HG03159 (cell line): Measurements from ENCODE around the gene LPCAT1.
A peak's percentile ranks its signal among the peaks of the same experiment; 100 is the strongest.
"Not testable (repeated sequence)": the region's sequence is repeated elsewhere in the genome, so short reads cannot be mapped to it uniquely, and the experiment has no call there.

ENCODE experiments used
- ATAC-seq: cut with Tn5 transposase; IDR thresholded peaks from one replicate; pipeline ENCODE4 v1.9.1; 2021; ENCODE audit warnings: mild to moderate bottlenecking, moderate library complexity; ENCODE audit not compliant: unreplicated experiment

LPCAT1 gene

GRCh38 chr5:1523793-1524480 is at the start of gene LPCAT1:
TSS of gene LPCAT1 (minus strand) at chr5:1523960. CDS start at chr5:1523844, 116 bp downstream.
- ATAC-seq = peak; percentile 83

- ATAC-seq = not testable (repeated sequence)
Measured at GRCh38 chr5:1571875-1572274, 48.1 kb upstream of the LPCAT1 start.

DNA sequence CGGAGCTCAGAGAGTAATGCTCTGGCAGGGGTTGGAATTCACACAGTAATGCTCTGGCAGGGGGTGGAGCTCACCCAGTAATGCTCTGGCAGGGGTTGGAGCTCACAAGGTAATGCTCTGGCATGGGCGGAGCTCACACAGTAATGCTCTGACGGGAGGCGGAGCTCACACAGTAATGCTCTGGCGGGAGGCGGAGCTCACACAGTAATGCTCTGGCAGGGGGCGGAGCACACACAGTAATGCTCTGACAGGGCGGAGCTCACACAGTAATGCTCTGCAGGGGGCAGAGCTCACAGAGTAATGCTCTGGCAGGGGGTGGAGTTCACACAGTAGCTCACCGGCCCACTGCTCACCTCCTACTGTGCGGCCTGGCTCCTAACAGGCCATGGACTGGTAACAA is 47.2 kb upstream of the LPCAT1 start:
- ATAC-seq = no peak

- no peak for ATAC-seq
Measured at GRCh38 chr5:1568201-1568979, 44.6 kb upstream of the LPCAT1 start.

GRCh38 chr5:1567527-1568200 is 43.9 kb upstream of the LPCAT1 start:
- ATAC-seq = not testable (repeated sequence)

- no peak for ATAC-seq
Measured at GRCh38 chr5:1565737-1566734, 42.3 kb upstream of the LPCAT1 start.

DNA sequence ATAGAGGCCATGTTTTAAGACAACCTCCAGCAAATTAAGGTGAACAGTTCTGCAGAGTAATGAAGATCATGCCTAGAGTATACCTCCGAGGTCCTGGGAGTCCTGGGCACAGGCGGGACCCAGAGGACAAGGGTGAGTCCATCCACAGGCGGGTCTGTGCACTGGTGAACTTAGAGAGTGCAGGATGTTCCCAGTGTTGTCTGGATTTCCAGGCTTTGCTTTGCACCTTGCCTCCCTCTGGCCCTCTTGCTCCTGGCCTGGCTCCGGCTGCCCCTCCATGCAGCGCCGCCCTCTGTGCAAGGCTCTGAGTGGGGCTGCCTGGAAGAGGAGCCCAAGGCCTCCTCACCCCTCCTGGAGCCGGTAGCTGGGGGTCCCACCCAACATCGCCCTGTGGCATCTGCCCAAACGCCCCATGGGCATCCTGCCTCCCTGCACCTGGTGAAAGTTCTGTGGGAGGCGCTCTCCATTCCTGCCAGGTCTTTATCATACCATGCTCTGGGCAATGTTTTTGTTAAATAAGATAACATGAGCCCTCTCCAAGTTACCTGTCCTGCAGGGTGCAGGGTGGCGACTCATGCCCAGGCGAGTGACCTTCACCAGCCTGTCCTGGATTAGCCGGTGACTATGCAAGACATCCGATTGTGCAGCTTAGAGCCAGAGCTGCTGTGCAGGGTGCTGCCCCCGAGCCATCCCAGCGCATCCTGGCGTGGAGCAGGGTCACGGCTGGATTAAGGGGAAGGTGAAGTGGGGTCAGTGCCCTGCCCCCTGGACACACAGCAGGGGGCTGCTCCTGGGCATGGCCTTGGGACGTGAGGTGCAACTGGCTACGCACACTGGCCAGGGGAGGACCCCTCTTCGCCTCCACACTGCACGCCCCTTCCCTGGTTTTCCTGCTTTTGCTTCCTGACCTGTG is 41.3 kb upstream of the LPCAT1 start:
- no peak for ATAC-seq

- no peak for ATAC-seq
Measured at GRCh38 chr5:1564182-1564748, 40.5 kb upstream of the LPCAT1 start.

- no peak for ATAC-seq
Measured at GRCh38 chr5:1563617-1564181, 39.9 kb upstream of the LPCAT1 start.

GRCh38 chr5:1563051-1563461 is 39.3 kb upstream of the LPCAT1 start:
- no peak for ATAC-seq

DNA sequence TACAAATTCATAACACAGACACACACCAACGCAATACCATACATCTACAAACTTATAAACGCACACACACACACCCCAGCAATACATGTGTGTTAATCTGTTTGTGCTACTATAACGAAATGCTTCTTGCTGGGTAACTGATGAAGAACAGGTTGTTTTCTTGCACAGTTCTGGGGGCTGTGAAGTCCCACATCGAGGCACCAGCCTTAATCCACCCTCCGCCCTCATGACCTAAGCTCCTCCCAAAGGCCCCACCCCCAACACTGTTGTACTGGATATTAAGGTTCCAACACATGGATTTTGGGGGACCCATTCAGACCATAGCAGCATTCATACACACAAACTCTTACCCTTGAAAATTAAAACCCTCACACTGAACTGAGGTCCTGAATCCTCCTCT is 38.8 kb upstream of the LPCAT1 start:
- no peak for ATAC-seq

- ATAC-seq = no peak
Measured at GRCh38 chr5:1561402-1561929, 37.7 kb upstream of the LPCAT1 start.

GRCh38 chr5:1560499-1560898 is 36.7 kb upstream of the LPCAT1 start:
- not testable (repeated sequence) for ATAC-seq

DNA sequence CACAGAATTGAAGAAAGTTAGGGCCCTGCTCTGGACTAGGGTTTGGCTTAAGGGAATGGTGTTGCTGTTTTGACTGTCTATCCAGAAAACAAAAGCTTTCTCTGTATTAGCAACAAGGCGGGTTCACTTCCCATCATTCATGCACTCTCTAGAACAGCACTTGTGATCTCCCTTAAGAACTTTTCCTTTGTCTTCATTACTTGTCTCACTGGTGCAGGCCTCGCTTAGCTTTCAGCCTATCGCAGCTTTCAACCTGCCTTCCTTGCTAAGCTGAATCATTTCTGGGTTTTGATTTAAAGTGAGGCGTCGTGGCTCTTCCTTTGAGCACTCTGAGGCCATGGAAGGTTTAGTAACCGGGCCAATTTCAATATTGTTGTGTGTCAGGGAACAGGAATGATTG is 35.2 kb upstream of the LPCAT1 start:
- ATAC-seq = no peak

DNA sequence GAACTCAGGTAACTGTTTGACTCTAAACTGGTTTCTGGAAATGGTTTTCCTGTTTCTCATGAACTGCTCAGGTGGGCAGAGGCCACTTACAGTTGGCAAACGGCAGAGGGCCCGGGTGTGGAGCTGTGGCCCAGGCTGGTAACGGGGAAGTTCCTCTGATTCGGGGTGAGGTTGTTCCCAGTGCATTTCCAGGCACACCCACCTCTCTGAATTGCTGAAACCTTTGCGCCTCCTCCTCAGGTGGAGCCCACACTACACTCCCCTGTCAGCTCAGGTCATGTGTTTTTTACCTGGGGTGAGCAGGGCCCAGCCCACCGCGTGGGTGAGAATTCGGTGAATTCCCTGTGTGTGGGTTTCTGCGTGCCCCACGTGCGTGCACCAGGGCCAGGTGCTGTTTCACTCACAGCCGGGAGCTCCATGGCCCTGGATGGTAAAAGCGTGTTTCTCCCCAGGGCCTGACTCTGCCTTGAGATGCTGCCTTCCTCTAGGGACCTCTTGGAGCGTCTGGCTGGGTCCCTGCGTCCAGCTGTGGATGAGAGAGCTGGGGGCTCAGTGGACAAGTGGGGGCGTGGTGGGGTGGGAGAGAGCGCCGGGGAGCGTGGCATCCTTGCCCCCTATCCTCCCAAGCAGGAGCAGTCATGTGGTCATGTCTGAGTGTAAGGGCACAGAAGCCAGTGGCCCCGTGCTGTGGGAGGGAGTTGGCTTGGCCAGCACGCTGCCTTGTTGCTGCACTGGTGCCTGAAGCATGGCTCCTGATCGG is 33.5 kb upstream of the LPCAT1 start:
- ATAC-seq = no peak

- ATAC-seq = no peak
Measured at GRCh38 chr5:1555808-1556731, 32.3 kb upstream of the LPCAT1 start.
